GM12878 (cell line): ENCODE measurements around the gene CDX1. TPM values are rescaled to one million over a fixed set of nuclear protein-coding genes. Genes with fewer than 3 reads are reported as not detected.

Source experiments
- ATAC-seq: fragments of 200-7000 bp; cut with Tn5 transposase; 3 replicates; pipeline ENCODE4 v1.9.1; 2020; ENCODE audit warnings: mild to moderate bottlenecking, moderate library complexity
- BruUV-seq: library from RNA; stranded (reverse); fragments of 400-500 nt; replicated peaks from 2 replicates; lab custom pipeline; 2021; lab: Mats Ljungman, UMichigan
- CTCF ChIA-PET: fragments of 300-600 bp; sonication (Branson Sonifier 250); formaldehyde crosslinking; extraction: SDS; loops from one replicate; lab custom pipeline; 2021; ENCODE audit warnings: inconsistent platforms; lab: Yijun Ruan, JAX
- POLR2A ChIA-PET: fragments of 350-600 bp; formaldehyde crosslinking; extraction: SDS; loops from one replicate; lab custom pipeline; 2021; ENCODE audit warnings: inconsistent platforms; lab: Charles Lee
- RAD21 ChIA-PET: fragments of 300-600 bp; sonication (Branson Sonifier 250); formaldehyde crosslinking; loops from one replicate; lab custom pipeline; 2023; ENCODE audit warnings: antibody characterized with exemption; ENCODE audit not compliant: unreplicated experiment; lab: Charles Lee
- SMC1A ChIA-PET: fragments of 300-600 bp; sonication (Branson Sonifier 250); formaldehyde crosslinking; loops from one replicate; lab custom pipeline; 2023; ENCODE audit not compliant: unreplicated experiment, uncharacterized antibody; lab: Charles Lee
- DNase-seq: peaks from one replicate; pipeline ENCODE4 v3.0.0-alpha.2; 2011; ENCODE audit warnings: low read depth, low spot score
- FAIRE-seq: peaks from 3 replicates; lab custom pipeline; 2011; peaks lifted over from hg19 to GRCh38; lab: Jason Lieb, UNC
- H2AFZ ChIP-seq: 2 replicates; pipeline ENCODE4 v1.6.0; 2011; ENCODE audit warnings: low read depth, low read length, control low read depth; ENCODE audit not compliant: control insufficient read depth
- H3K27ac ChIP-seq: 2 replicates; pipeline ENCODE4 v1.5.1; 2011; ENCODE audit warnings: control low read depth; ENCODE audit not compliant: control insufficient read depth, insufficient read depth
- H3K27me3 ChIP-seq, 2 experiments: replicated peaks in 1 of 2; 2 replicates each; pipeline versions ENCODE4 v1.6.0 to v1.6.1; 2011; ENCODE audit warnings: low read length in 1 of 2; ENCODE audit not compliant: control insufficient read depth in 2 of 2, insufficient read depth in 2 of 2
- H3K36me3 ChIP-seq, 2 experiments: 2 replicates each; pipeline ENCODE4 v1.5.1; 2011; ENCODE audit warnings: low read length in 1 of 2; ENCODE audit not compliant: control insufficient read depth in 2 of 2, insufficient read depth in 2 of 2
- H3K4me1 ChIP-seq: 2 replicates; pipeline ENCODE4 v1.6.1; 2011; ENCODE audit warnings: mild to moderate bottlenecking, low read length, moderate library complexity, mixed read lengths; ENCODE audit not compliant: control insufficient read depth, insufficient read depth
- H3K4me2 ChIP-seq: 2 replicates; pipeline ENCODE4 v1.6.0; 2011; ENCODE audit warnings: control low read depth; ENCODE audit not compliant: control insufficient read depth, insufficient read depth
- H3K4me3 ChIP-seq: fragments of 200-600 bp; sonication (generic); 2 replicates; pipeline ENCODE4 v1.5.1; 2016
- H3K79me2 ChIP-seq: 2 replicates; pipeline ENCODE4 v1.6.0; 2011; ENCODE audit warnings: low read length; ENCODE audit not compliant: control insufficient read depth, insufficient read depth
- H3K9ac ChIP-seq: 2 replicates; pipeline ENCODE4 v1.8.0; 2011; ENCODE audit warnings: low read length, control low read depth, mixed read lengths; ENCODE audit not compliant: control insufficient read depth, insufficient read depth
- H3K9me3 ChIP-seq: replicated peaks from 3 replicates; pipeline ENCODE4 v1.5.1; 2011; ENCODE audit warnings: mild to moderate bottlenecking, low read length; ENCODE audit not compliant: control insufficient read depth, insufficient read depth
- H4K20me1 ChIP-seq: 2 replicates; pipeline ENCODE4 v1.6.0; 2011; ENCODE audit not compliant: control insufficient read depth, insufficient read depth
- CBFB ChIP-seq: IDR thresholded peaks from 2 replicates; pipeline ENCODE4 v1.6.1; 2016; ENCODE audit warnings: antibody characterized with exemption, low read depth
- CHD1 ChIP-seq: IDR thresholded peaks from 2 replicates; pipeline ENCODE4 v1.6.1; 2012; ENCODE audit warnings: low read depth, low read length, improper control_type of control experiment
- CREB1 ChIP-seq: IDR thresholded peaks from 2 replicates; pipeline ENCODE4 v1.6.1; 2012; ENCODE audit warnings: low read depth, mild to moderate bottlenecking, inconsistent platforms
- E2F4 ChIP-seq: IDR thresholded peaks from 2 replicates; pipeline ENCODE4 v1.6.1; 2012; ENCODE audit warnings: low read depth, low read length, improper control_type of control experiment
- POLR2A ChIP-seq: IDR thresholded peaks from 2 replicates; pipeline ENCODE4 v1.6.1; 2011; ENCODE audit warnings: low read depth, mild to moderate bottlenecking, low read length
- RUNX3 ChIP-seq: IDR thresholded peaks from 2 replicates; pipeline ENCODE4 v1.6.1; 2012; ENCODE audit warnings: low read length, inconsistent platforms
- WGBS: methylation state at CpG from one replicate; pipeline ENCODE4 v1.1.6; 2016; ENCODE audit warnings: low lambda C conversion rate; ENCODE audit not compliant: insufficient replicate concordance, insufficient coverage; ENCODE audit errors: missing lambda C conversion rate; 5-methylcytosine and 5-hydroxymethylcytosine counted together
- in situ Hi-C: fragments of 300-500 bp; cut with MboI; formaldehyde crosslinking; loops from 9 replicates; pipeline ENCODE4 v1.14.3; 2018; ENCODE audit warnings: mixed read lengths
- intact Hi-C: fragments of 100-400 bp; cut with micrococcal nuclease; formaldehyde crosslinking; loops from one replicate; pipeline ENCODE4 v1.14.2; 2022; ENCODE audit not compliant: unreplicated experiment
- polyA plus RNA-seq, 11 experiments: library from polyadenylated mRNA; depleted of rRNA in 4 of 11; unstranded in 6 of 11; stranded (reverse) in 5 of 11; fragments of >200 nt; fragmentation: Nextera tagmentation in 4 of 11; fragmentation: Illumina TruSeq in 1 of 11; extraction: Ambion mirVana in 4 of 11; extraction: Trizol in 1 of 11; gene quantifications; 1 replicate in 1 of 11; 2 replicates in 10 of 11; pipeline versions ENCODE4 v1.2.1 to v1.2.3, GENCODE V29; 2011 to 2016; ENCODE audit warnings: inconsistent platforms in 2 of 11, missing spikeins in 2 of 11, low read depth in 1 of 11
- total RNA-seq, 4 experiments: library from RNA; depleted of rRNA in 3 of 4; stranded (reverse); fragments of >200 nt in 3 of 4; fragmentation: Illumina TruSeq in 1 of 4; extraction: Trizol in 1 of 4; gene quantifications; 2 replicates each; pipeline versions ENCODE4 v1.2.1 to v1.2.3, GENCODE V29; 2013 to 2021

The CDX1 gene
- total and polyA plus RNA-seq, 10 of the 15 experiments (the other 5 are each of a cell fraction or from before 2014, with no cell fraction given), result not detected

GRCh38 chr5:150202501-150202900 lies 35.9 kb downstream of the CDX1 start:
- Histone ChIP-seq H3K27me3 (peaks cover 4 to 5% of the 10 kb centered on the region in 2 experiments), H4K20me1 (no peaks in the 10 kb centered on the region), H3K4me1 (no peaks in the 10 kb centered on the region), H3K79me2 (no peaks in the 10 kb centered on the region), H3K4me2 (no peak overlapping the region), H3K9me3 (no peaks in the 10 kb centered on the region), H3K36me3 (no peaks in the 10 kb centered on the region), H3K9ac (no peak overlapping the region), H3K27ac (no peak overlapping the region), H3K4me3 (no peak overlapping the region), H2AFZ (no peak overlapping the region)
- TF ChIP-seq CHD1 (no peak), E2F4 (no peak)
- no peak for FAIRE-seq
- BruUV-seq, result no TSS peak
- RAD21 ChIA-PET, result no interaction called here
- POLR2A ChIA-PET, result interaction anchor here (0.6 kb wide), 1 partner anchor 390 kb away, joined by 3 read pairs; no protein-coding TSS in a partner anchor
- 47% methylated on average over 10 of the region's 10 CpGs for WGBS
- no peak for ATAC-seq
- intact Hi-C loops (no loop called here), in situ Hi-C loops (no loop called here)
- CTCF ChIA-PET, result no interaction called here
- DNase-seq, result no peak
- SMC1A ChIA-PET, result no interaction called here

DNA sequence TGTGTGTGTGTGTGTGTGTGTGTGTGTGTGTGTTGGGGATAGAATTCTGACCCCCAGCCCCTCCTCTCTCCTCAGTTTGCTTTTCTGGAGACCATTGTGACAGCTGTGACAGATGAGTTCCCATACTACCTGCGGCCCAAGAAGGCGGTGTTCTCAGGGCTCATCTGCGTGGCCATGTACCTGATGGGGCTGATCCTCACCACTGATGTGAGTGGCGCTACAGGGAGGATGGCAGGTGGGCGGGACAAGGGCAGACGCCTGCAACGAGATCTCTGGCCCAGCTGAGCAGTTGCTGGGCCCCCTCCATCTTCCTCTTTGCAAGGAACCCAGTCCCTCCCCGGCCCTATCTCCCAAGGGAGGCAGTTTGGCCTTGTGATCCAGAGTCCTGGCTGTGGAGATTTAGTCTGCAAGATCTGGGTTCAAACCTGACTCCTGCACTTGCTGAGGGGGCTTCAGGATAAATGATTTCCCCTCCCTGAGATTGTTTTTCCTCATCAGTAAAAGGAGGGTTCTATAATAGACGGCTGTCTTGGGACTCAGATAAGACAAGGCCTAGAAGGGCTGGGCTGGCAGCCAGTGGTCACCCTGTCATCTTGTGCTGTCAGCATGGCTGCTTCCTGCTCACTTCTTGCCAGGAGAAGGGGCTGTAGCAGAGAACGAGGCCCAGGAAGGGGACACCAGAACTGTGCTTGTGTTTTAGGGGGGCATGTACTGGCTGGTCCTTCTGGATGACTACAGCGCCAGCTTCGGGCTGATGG lies 37.4 kb downstream of the CDX1 start:
- SMC1A ChIA-PET, result no interaction called here

More for the DNA sequence above, 37.4 kb downstream of the CDX1 start:
- no peaks in the 10 kb centered on the region for H4K20me1 ChIP-seq
- no peak overlapping the region for H3K4me3 ChIP-seq
- intact Hi-C loops (no loop called here), in situ Hi-C loops (no loop called here)
- H3K27me3 ChIP-seq, result peaks cover 0 to 7% of the 10 kb centered on the region in 2 experiments; a peak in 3 of 4 replicates
- H3K27ac ChIP-seq, result no peak overlapping the region
- H2AFZ ChIP-seq, result no peak overlapping the region
- ChIA-PET CTCF (interaction anchor here (1.5 kb wide), 1 partner anchor 14 kb away, joined by 4 read pairs; no protein-coding TSS in a partner anchor), RAD21 (no interaction called here), POLR2A (interaction anchor here (0.6 kb wide), 1 partner anchor 28 kb away, joined by 4 read pairs; no protein-coding TSS in a partner anchor)
- DNase-seq (no peak), ATAC-seq (no peak), FAIRE-seq (no peak)
- H3K4me2 ChIP-seq, result no peak overlapping the region
- no peaks in the 10 kb centered on the region for H3K9me3 ChIP-seq
- 25% methylated on average over 10 of the region's 12 CpGs for WGBS
- no peaks in the 10 kb centered on the region for H3K4me1 ChIP-seq
- BruUV-seq, result no TSS peak
- no peaks in the 10 kb centered on the region for H3K79me2 ChIP-seq
- H3K9ac ChIP-seq, result no peak overlapping the region
- TF ChIP-seq POLR2A (no peak), RUNX3 (no peak), CREB1 (no peak), CBFB (no peak)
- H3K36me3 ChIP-seq, result no peaks in the 10 kb centered on the region
